Subcutaneous abdominal adipose tissue (tissue), 5 donors: ENCODE data around the gene FFAR4.

Source experiments
- H3K27ac ChIP-seq: one replicate; pipeline ENCODE4 v1.7.0; 2013; ENCODE audit warnings: low read depth, mild to moderate bottlenecking, inconsistent platforms, low read length, moderate library complexity
- H3K27me3 ChIP-seq, 5 donors: one replicate each; pipeline ENCODE4 v1.7.0; 2013; ENCODE audit warnings: low read length in 5 of 5, inconsistent platforms in 1 of 5; ENCODE audit not compliant: control insufficient read depth in 5 of 5, insufficient read depth in 4 of 5
- H3K36me3 ChIP-seq, 5 donors: one replicate each; pipeline ENCODE4 v1.7.0; 2013; ENCODE audit warnings: low read length in 5 of 5; ENCODE audit not compliant: control insufficient read depth in 5 of 5, insufficient read depth in 5 of 5
- H3K4me1 ChIP-seq, 5 donors: one replicate each; pipeline ENCODE4 v1.7.0; 2013; ENCODE audit warnings: low read length in 5 of 5, mild to moderate bottlenecking in 3 of 5, moderate library complexity in 1 of 5; ENCODE audit not compliant: control insufficient read depth in 5 of 5, insufficient read depth in 5 of 5
- H3K4me3 ChIP-seq, 5 donors: one replicate each; pipeline ENCODE4 v1.7.0; 2013; ENCODE audit warnings: low read length in 5 of 5, low read depth in 1 of 5
- H3K9ac ChIP-seq, 5 donors: one replicate each; pipeline ENCODE4 v1.7.0; 2013; ENCODE audit warnings: low read length in 5 of 5, mild to moderate bottlenecking in 4 of 5, moderate library complexity in 3 of 5
- H3K9me3 ChIP-seq, 5 donors: one replicate each; pipeline ENCODE4 v1.7.0; 2013; ENCODE audit warnings: low read length in 5 of 5; ENCODE audit not compliant: control insufficient read depth in 5 of 5
- donor health status: healthy.
- donor health status: healthy.
- donor health status: healthy.
- donor health status: healthy.
- donor health status: healthy.

FFAR4 gene

DNA sequence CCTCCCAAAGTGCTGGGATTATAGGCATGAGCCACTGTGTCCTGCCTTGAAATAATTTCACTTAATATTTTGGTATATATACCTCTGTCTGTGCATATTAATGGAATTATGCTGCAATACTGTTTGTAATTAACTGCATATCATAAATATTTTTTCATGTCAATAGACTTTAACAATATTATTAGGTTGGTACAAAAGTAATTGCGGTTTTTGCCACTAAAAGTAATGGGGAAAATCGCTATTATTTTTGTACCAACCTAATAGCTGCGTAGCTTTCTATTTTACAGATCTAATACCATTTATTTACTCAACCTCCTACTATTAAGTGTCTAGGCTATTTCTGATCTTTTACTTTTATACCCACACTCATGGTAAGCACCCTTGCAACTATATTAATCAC, 42.0 kb downstream of the FFAR4 start:
- H3K9me3 ChIP-seq: peaks cover 0 to 9% (median 4%) of the 10 kb centered on the region in 5 donors
- peaks cover 0 to 3% (median 0%) of the 10 kb centered on the region in 5 donors for H3K27me3 ChIP-seq
- no peaks in the 10 kb centered on the region for H3K36me3 ChIP-seq
- H3K4me1 ChIP-seq: no peaks in the 10 kb centered on the region
- H3K27ac ChIP-seq: no peak overlapping the region
- no peak overlapping the region for H3K4me3 ChIP-seq
- no peak overlapping the region for H3K9ac ChIP-seq

DNA sequence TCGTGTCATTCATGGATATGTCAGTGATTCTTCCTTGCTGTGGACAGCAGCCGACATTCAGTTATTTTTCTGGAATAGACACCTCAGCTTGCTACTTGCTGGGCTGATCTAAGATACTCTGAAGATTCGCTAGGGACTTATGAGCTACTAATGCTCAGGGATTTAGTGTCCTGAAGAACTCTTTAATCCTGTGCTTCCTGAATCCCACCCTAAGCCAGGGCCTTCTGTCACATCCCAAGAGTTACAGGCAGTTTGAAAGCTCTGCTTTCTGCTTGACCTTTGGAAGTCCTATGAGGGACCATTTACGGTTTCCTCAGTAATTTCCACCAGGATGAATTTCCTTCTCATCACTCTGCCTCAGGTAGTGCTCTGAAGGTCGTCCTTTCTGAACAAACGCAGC, 45.8 kb downstream of the FFAR4 start, which contains the start of gene PDE6C:
Gene PDE6C, plus strand, starts transcription at position 227 of the 400 bp plus-strand sequence. CDS start 189 bp downstream, outside the sequence.
- Histone ChIP-seq H3K27ac (no peak within 1 kb of the TSS), H3K4me3 (no peak within 1 kb of the TSS), H3K9ac (no peak within 1 kb of the TSS), H3K27me3 (no peaks in the 10 kb centered on the region), H3K4me1 (no peaks in the 10 kb centered on the region), H3K9me3 (peaks cover 0 to 8% (median 3%) of the 10 kb centered on the region in 5 donors), H3K36me3 (no peaks in the 10 kb centered on the region)

DNA sequence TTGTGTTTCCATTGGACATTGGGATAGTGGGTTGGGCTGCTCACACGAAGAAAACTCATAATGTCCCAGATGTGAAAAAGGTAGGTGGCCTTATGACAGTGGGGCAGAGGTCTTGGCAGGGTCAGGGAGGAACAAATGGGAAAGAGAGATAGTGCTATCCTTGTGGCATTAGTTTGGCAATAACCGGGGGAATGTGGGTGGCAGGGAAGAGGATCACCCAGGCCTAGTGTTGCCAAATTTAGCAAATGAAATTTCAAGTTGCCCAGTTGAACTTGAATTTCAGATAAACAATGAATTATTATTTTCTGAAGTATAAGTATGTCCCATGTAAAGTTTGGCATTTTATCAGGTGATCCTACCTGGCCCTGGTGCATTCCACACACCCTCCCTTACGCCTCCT, 46.7 kb downstream of the FFAR4 start:
- no peaks in the 10 kb centered on the region for H3K36me3 ChIP-seq
- H3K9ac ChIP-seq: no peak overlapping the region
- no peak overlapping the region for H3K27ac ChIP-seq
- H3K4me3 ChIP-seq: no peak overlapping the region
- H3K4me1 ChIP-seq: no peaks in the 10 kb centered on the region
- no peaks in the 10 kb centered on the region for H3K27me3 ChIP-seq
- no peaks in the 10 kb centered on the region for H3K9me3 ChIP-seq

DNA sequence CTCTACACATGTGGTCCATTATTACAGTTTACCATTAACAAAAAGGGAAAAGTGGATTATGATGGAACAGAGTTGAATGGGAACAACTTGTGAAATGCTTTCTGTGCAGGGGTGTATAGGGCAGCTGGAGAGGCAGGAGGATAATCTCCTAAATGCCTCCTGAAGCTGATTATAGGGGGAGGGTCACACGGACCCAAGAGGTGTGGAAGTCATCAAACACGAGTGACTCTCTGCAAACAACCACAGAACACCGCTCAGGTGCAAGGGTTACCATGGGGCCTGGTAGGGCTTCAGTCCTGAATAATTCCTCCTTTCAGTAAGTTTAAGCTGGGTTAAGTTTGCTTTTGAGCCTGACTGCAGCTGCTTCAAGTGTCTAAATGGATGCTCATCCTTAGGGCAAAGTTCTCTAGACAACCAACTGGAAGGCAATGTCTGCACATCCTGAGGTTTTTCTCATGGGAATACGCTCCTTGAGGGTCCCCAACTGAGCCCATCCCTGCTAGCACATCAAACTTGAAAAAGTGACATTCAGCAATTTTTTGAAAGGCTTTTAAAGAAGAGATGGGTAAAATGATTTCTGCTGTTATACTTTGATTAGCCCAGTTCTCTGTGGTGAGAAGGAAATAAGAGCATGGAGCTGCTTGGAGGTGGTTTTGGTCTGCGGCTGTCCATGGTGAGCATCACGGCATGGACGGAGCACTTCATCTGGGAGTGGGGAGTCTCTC, 47.8 kb downstream of the FFAR4 start:
- Histone ChIP-seq H3K4me1 (no peaks in the 10 kb centered on the region), H3K27me3 (no peaks in the 10 kb centered on the region), H3K9ac (no peak overlapping the region), H3K9me3 (no peaks in the 10 kb centered on the region), H3K4me3 (no peak overlapping the region), H3K36me3 (no peaks in the 10 kb centered on the region), H3K27ac (no peak overlapping the region)

DNA sequence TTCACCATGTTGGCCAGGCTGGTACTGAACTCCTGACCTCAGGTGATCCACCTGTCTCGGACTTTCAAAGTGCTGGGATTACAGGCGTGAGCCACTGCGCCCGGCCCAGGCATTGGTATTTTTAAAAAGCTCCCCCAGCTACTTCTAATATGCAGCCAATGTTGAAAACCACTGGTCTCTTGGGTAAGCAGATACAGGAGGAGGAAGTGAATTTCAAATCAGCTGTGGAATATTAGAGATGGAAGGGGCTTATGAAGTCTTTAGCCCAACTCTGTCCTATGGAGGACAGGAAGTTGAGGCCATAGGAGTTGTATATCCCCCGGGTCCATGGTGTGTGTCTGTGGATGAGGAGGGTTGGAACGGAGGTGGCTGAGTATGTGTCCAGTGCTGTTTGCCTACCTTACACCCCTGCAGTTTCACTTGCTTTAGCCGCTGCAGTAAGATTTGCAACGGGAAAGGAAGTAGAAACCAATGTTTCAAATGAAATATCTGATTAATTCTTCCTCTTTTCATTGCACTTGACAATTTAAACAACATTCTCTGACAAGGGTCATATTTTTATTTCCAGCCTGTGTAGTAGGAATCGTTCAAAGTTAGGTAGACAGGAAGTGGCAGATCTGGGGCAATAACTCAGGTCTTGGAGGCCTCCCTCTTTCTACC, 49.2 kb downstream of the FFAR4 start:
- no peak overlapping the region for H3K27ac ChIP-seq
- H3K9me3 ChIP-seq: no peaks in the 10 kb centered on the region
- H3K36me3 ChIP-seq: no peaks in the 10 kb centered on the region
- no peaks in the 10 kb centered on the region for H3K27me3 ChIP-seq
- H3K9ac ChIP-seq: no peak overlapping the region
- H3K4me3 ChIP-seq: no peak overlapping the region
- no peaks in the 10 kb centered on the region for H3K4me1 ChIP-seq

DNA sequence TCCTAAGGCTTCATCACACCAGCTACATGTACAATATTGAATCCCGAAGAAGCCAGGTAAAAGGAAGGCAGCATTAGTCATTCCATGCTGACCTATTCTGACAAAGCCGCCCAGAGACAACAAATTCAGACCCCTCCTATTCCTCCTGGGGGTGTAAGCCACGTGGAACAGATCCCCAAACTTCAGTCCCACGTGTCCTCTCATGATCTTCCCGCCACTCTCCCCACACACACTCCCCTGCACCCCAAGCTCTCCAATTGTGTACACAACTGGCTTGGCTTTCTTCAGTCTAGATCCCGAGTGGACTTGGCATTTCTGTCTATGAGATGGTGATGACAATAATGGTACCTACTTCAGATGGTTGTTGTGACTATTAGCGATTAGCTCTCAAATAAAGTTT, 54.5 kb downstream of the FFAR4 start:
- Histone ChIP-seq H3K9ac (no peak overlapping the region), H3K4me3 (no peak overlapping the region), H3K4me1 (no peaks in the 10 kb centered on the region), H3K36me3 (no peaks in the 10 kb centered on the region), H3K9me3 (no peaks in the 10 kb centered on the region), H3K27ac (no peak overlapping the region), H3K27me3 (no peaks in the 10 kb centered on the region)

DNA sequence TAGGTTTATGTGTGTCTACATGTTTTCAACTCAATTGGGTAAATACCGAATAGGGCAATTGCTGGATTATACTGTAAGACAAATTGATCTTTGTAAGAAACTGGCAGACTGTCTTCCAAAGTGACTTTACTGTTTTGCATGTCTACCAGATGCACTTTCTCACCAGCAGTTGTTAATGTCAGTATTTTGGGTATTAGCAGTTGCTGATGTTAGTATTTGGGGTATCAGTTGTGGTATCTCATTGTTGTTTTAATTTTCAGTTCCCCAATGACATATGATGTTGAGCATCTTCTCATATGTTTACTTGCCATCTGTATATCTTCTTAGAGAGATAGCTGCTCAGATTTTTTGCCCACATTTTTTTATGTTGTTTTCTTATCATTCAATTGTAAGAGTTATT, 56.5 kb downstream of the FFAR4 start:
- Histone ChIP-seq H3K4me3 (no peak overlapping the region), H3K36me3 (no peaks in the 10 kb centered on the region), H3K9ac (no peak overlapping the region), H3K27me3 (no peaks in the 10 kb centered on the region), H3K4me1 (no peaks in the 10 kb centered on the region), H3K27ac (no peak overlapping the region), H3K9me3 (no peaks in the 10 kb centered on the region)

DNA sequence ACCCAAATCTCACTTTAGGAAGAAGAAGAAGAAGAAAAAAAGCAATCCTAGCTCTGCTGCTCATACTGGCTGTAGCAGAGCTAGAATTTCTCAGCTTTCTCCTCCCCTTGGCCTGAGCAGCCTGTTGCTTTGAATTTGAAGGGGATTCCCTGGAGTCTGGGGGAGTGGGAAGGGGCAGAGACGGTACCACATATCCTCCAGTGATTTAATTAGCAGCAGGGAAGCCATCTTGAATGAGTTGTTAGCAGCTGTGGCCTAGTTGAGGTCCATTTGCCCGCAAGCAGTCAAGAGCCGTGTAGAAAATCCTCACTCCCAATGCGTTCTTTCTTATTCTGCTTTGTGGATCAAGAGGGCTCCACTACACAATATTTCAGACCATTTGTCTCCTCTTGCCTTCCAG, 62.4 kb downstream of the FFAR4 start:
- Histone ChIP-seq H3K9me3 (no peaks in the 10 kb centered on the region), H3K27ac (no peak overlapping the region), H3K4me3 (no peak overlapping the region), H3K9ac (no peak overlapping the region), H3K27me3 (peaks cover 0 to 10% (median 0%) of the 10 kb centered on the region in 5 donors), H3K4me1 (no peaks in the 10 kb centered on the region), H3K36me3 (no peaks in the 10 kb centered on the region)

DNA sequence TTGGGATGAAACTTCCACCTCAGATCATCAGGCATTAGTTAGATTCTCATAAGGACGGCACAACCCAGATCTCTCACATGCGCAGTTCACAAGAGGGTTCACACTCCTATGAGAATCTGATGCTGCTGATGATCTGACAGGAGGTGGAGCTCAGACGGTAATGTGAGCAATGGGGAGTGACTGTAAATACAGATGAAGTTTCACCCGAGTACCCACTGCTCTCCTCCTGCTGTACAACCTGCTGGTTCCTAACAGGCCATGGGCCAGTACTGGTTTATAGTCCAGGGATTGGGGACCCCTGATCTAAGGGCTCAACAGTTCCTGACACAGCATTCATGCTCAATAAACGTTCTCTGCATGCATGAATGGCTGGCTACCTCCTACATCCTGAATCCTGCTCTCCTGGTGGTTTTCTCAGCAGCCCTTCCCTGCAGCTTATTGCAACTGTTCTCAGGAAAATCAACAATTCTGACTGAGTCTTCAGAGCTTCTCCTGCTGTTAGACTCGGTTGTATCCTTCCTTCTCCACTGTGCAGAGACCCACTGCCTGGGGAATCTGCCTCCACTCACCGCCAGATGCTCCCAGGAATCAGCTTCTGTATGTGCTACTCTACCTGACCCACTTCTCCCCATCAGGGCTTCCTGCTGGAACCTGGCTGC, 63.3 kb downstream of the FFAR4 start:
- H3K4me1 ChIP-seq: no peaks in the 10 kb centered on the region
- H3K9me3 ChIP-seq: no peaks in the 10 kb centered on the region
- no peaks in the 10 kb centered on the region for H3K36me3 ChIP-seq
- no peak overlapping the region for H3K4me3 ChIP-seq
- no peak overlapping the region for H3K9ac ChIP-seq
- no peak overlapping the region for H3K27ac ChIP-seq
- peaks cover 0 to 10% (median 0%) of the 10 kb centered on the region in 5 donors for H3K27me3 ChIP-seq
